OCI-M1 (cell line): ENCODE results near the gene FAM3B.

Source experiments
- DNase-seq: peaks from one replicate; lab custom pipeline; 2025; lab: John Stamatoyannopoulos, UW

FAM3B gene

GRCh38 chr21:41319273-41319672, 2.7 kb downstream of the FAM3B start:
- no peak for DNase-seq

GRCh38 chr21:41321211-41321907, 4.8 kb downstream of the FAM3B start:
- DNase-seq = no peak

DNA sequence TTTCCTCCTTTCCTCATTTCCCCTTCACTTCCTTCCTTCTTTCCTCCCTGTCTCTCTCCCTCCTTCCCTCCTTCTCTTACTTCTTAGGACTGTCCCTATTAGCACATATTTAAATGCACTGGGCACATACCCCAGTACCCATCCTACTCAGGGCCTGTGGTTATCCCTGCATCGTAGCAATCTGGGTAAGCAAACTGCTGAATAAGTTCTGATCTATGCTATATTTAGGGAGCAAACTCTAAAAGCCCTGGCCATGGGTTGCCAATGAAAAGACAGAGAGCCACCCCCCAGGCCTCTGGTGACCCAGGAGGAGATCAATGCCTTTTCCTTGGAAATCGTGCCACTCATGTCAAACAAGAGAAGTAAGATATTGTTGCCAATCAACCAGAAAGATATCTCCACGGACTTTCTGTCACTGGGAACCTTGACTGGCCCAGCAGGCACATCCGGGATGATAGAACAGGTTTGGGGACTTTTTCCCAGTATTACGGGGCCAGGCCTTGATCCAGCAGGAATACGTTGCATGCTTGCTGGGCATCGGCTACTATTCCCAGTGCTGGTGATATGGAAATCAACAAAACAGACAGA, 5.4 kb downstream of the FAM3B start:
- DNase-seq = no peak

DNA sequence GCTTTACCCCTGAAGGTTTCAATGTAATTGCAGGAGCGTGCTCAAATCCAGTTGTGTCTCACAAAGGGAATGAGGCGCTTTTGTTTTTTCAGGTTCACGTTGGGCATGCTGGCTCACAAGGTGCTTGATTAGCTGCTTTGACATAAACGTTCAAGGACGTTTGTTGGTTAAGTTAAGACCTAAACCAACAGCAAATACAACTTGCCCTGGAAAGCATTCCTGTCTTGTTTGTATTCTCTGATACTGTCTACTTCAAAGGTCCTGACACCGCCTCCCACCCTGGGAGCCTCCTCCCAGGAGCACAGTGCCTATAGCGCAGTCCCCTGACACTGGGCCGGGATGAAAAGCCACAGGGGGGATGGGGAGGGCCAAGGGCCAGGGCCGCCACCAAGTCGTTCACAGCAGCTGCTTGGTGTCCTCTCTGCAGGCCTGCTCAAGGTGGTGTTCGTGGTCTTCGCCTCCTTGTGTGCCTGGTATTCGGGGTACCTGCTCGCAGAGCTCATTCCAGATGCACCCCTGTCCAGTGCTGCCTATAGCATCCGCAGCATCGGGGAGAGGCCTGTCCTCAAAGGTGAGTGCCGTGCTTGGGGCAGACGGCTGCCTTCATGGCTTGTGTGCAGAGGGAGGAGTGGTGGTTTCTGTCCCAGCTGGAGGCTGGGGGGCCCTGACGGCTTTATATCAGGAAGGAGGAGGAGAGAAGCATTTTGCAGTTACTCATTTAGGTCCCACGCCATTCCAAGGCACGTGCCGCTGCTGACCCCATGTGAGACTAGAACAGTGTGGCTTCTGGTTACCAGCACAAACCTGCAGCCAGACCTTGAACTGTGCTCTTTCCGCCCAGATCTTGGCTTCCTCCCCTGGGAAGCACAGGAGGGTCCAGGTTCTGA, 6.1 kb downstream of the FAM3B start:
- DNase-seq = no peak

- no peak for DNase-seq
Observed at GRCh38 chr21:41325138-41325912, 8.7 kb downstream of the FAM3B start.

DNA sequence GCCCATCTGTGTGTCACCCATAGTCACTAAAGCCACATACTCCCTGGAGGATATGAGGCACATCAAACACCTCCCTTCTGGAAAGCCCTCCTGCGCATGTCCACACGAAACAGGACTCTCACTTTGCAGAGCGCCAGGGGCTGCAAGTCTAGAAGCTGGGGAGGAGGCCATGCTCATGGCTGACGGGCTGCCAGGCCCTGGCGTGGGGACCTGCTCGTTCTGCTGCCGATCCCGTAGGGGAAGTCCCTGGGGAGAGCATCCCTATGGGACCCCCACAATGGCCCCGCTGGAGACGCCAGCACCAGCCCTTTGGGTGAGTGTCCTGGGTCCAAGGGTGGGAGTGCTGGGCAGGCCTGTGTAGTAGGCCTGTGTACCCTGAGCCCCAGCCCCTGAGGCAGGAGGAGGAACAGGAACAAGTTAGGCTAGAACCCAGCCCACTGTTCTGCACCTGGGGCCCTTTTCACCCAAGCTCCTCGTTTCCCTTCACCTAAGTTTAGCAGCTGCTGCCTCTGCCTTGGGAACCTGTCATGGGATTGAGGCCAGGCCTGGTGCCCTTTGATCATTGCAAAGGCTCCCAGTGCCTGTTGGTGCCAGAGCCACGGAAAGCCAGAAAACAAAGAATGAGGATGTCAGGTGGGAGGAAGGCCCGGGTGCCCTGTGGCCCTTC, 9.9 kb downstream of the FAM3B start:
- no peak for DNase-seq

DNA sequence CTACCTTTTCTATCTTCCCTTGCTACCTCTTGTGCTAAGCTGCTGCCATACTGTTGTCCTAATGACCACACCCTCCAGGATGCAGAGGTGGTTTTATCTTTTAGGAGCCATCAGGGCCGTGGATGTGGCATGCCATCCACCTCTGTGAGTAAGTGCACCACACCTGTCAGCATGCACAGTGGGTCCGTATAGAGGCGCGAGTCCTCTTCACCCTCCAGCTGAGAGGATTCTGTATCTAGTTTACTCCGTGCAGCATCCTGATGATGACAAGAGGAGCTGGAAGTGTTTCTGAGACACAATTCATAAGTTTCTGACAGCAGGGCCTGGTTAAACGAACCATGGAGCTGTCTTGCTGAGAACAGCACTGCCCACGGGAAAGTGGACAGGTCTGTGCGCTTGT, 11.2 kb downstream of the FAM3B start:
- DNase-seq = no peak

DNA sequence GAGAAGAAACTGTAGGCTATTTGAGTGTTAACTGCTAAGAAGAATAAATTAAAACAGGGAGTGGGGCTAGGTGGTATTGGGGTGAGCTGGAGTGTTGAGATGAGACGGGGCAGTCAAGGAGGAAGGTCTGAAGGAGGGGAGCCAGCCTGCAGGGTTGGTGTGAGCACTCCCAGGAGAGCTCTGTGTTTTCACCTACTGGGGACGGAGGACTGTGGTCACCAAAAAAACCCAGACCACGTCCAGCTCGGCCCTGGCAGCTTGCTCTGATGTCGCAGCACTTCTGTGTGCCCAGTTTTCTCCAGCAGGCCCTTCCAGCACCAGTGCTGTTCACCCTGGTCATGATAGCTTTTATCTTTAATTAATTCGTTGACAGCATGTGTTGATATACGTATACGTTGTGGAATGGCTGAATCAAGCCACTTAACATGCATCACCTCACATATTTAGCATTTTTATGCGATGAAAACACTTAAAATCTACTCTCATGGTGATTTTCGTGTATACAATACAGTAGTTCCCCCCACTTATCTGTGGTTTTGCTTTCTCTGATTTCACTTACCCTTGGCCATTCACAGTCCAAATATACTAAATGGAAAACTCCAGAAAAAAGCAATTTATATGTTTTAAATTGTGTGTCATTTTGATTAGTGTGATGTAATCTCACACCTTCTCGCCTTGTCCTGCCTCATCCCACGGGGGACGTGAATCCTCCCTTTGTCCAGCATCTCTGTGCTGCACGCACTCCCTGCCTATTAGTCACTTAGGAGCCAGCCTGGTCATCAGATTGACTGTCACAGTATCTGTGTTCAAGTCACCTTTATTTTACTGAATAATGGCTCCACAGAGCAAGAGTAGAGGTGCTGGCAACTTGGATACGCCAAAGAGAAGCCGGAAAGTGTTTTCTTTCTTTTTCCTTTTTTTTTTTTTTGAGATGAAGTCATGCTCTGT, 12.3 kb downstream of the FAM3B start:
- no peak for DNase-seq

DNA sequence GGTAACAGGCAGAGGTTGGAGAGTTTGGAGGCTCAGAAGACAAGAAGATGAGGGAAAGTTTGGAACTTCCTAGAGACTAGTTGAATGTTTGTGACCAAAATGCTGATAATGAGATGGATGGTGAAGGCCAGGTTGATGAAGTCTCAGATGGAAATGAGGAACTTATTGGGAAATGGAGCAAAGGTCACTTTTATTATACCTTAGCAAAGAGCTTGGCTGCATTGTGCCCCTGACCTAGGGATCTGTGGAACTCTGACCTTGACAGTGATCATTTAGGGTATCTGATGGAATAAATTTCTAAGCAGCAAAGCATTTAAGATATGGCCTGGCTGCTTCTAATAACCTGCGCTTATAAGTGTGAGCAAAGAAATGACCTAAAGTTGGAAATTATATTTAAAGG, 17.2 kb downstream of the FAM3B start:
- DNase-seq = no peak

GRCh38 chr21:41337515-41337914, 20.9 kb downstream of the FAM3B start:
- DNase-seq = no peak

- no peak for DNase-seq
Observed at GRCh38 chr21:41338455-41338854, 21.9 kb downstream of the FAM3B start.

DNA sequence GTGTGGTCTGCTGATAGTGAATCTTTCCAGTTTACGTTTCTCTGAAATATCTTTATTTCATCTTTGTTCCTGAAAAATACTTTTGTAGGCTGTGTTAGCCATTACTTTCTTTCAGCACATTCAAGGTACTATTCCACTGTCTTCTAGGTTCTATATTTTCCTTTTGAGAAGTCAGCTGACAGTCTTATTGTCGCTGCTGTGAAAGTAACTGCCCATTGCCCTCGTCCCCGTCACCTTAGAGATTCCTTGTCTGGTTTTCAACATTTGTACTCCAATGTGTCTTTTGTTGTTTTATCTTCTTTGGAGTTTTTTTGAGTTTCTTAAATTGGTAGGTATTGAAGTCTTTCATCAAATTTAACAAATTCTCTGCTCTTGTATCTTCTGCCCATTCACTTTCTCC, 25.4 kb downstream of the FAM3B start:
- no peak for DNase-seq

DNA sequence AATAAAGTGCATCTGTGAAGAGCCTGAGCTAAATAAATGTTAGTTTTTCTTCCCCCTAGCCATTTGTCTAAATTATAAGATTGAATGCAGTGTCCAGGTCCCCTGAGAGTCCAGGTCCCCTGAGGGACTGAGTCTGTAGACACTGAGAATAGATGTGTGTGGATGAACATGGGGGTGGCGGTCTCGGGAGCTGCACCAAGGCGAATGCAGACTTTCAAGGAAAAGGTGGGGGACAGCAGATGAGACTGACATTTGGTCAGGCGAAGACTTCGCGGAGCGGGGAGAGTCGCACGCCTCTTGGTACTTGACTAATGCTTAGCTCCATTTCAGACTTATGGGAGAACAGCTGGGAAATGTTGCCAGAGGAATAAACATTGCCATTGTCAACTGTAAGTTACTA, 27.5 kb downstream of the FAM3B start:
- DNase-seq = no peak

GRCh38 chr21:41345356-41345755, 28.8 kb downstream of the FAM3B start:
- no peak for DNase-seq

DNA sequence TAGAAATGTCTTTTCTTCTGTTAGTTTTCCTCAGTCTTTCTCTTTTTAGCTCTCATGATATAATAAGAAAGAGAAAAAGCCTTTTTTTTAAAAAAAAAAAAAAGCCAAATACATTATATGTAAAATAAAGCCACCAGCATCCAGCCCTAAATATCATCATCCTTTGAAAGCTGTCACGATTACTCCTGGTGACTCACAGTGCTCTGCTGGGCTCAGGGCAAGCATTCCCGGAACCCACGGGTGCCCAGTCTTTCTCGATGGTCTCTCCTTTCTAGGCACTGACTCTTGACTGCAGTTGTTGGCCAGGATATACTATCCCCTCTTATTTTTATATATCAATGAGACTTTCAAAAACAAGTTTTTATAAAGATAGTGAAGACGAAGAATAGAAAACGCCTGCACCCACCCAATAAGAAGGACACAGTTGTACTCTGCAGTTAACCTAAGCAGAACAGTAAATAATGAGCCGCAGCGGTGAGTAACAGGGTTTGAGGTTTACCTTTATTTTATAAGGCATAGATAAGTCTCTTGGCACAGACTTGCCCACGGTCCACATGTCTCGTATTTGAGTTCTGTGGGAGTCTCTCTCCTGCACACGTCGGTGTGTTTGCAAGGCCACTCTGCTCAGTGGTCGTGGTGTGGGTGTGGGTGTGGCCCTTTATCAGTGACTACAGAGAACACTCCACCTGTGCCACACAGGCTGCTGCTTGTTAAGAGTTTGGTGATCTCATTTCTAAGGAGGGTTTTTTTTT, 29.5 kb downstream of the FAM3B start:
- no peak for DNase-seq

- no peak for DNase-seq
Observed at GRCh38 chr21:41346758-41347157, 30.2 kb downstream of the FAM3B start.

DNA sequence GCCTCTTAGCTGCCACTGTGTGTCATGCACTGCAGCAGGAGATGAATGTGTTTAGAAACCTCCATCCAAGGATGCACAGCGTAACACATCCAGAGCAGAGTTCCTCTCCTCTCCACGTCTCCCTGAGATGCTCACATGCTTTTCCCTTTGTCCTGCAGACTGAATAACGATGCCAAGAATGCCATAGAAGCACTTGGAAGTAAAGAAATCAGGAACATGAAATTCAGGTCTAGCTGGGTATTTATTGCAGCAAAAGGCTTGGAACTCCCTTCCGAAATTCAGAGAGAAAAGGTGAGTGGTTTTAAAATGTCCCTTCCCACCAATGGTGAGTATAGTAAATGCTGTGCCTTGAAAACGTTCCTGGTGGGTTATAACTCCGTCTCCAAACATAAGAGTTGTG, 31.8 kb downstream of the FAM3B start:
- DNase-seq = no peak

DNA sequence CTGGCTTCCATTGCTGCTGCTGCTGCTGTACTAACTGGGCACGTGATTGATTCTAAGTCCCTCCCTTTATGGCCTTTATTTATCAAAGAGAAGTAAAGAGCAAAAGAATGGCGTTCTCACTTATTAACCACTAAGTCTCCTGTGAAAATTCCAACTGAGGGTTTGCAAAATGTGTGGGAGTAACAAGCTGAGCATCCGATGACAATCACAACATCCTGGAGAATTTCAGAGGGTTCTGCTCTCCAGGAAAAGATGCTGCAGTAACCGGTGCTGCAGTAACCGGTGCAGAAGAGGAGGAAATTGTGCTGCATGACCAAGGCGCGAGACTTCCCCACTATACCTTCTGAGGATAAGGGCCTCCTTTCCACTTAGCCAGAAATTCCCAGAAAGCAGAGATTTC, 32.5 kb downstream of the FAM3B start:
- no peak for DNase-seq

DNA sequence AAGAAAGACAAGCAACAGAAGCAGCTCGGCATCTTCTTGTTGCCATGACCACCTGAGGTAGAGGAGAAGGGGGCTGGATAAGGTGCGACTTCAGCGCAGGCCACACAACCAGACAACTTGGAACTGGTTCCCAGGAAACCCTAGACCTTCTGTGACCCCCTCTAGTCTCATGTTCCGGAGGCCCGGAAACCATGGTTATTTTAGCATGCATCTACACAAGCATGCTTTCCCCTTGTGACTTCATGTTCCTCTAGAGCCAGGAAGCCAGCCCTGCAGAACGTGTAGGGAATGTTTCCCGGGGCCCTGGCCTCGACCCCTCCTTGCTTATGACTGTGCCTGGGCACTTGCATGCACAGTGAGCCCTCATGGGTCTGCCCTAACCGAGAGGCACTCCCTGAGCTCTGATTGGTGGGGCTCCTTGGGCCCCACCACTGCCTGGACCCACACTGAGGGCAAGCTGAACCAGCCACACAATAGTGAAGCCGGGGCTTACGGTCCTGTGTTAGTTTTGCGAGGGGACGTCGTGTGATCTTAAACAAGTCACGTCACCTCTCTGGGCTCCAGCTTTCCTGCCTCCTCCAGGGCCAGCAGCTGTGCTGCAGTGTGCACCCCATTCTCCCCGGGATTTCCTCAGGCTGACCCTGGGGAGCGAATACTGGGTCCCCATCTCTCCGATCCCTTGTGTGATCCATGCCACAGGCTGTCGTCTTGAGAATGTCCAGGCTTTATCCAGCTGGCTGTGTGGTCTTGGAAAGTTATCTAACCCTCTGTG, 33.2 kb downstream of the FAM3B start:
- no peak for DNase-seq
